HepG2 (cell line): ENCODE results near the gene VSNL1. TPM values are rescaled to one million over a fixed set of nuclear protein-coding genes. Genes with fewer than 3 reads are reported as not detected.

Experiments
- BRD4 ChIP-seq: sonication (generic); formaldehyde crosslinking; IDR thresholded peaks from 2 replicates; pipeline ENCODE4 v1.4.0; 2020; ENCODE audit warnings: missing genetic modification reagents
- HMG20B ChIP-seq: conservative IDR thresholded peaks from 2 replicates; pipeline ENCODE4 v1.6.1; 2016; ENCODE audit warnings: missing genetic modification reagents, missing compliant biosample characterization
- HMGXB3 ChIP-seq: sonication (generic); formaldehyde crosslinking; IDR thresholded peaks from 2 replicates; pipeline ENCODE4 v1.4.0; 2020; ENCODE audit warnings: missing genetic modification reagents, borderline replicate concordance
- HOXA5 ChIP-seq: sonication (generic); formaldehyde crosslinking; IDR thresholded peaks from 2 replicates; pipeline ENCODE4 v1.4.0; 2020; ENCODE audit warnings: missing genetic modification reagents
- HOXD1 ChIP-seq: sonication (generic); formaldehyde crosslinking; IDR thresholded peaks from 2 replicates; pipeline ENCODE4 v1.5.0; 2020; ENCODE audit warnings: missing genetic modification reagents
- KIAA2018 ChIP-seq: sonication (generic); formaldehyde crosslinking; IDR thresholded peaks from 2 replicates; pipeline ENCODE4 v1.5.0; 2020; ENCODE audit warnings: mild to moderate bottlenecking, missing genetic modification reagents, borderline replicate concordance
- NR2F1 ChIP-seq, 2 experiments: fragments of 450-650 bp in 1 of 2; formaldehyde crosslinking in 1 of 2; IDR thresholded peaks; 2 replicates each; pipeline versions ENCODE4 v1.5.0 to v1.6.1; 2016 to 2020; ENCODE audit warnings: mild to moderate bottlenecking in 1 of 2, missing compliant biosample characterization in 1 of 2, missing genetic modification reagents in 1 of 2, moderate library complexity in 1 of 2
- POGZ ChIP-seq: sonication (generic); formaldehyde crosslinking; IDR thresholded peaks from 2 replicates; pipeline ENCODE4 v1.4.0; 2020; ENCODE audit warnings: mild to moderate bottlenecking, missing genetic modification reagents
- SNAI1 ChIP-seq: sonication (generic); formaldehyde crosslinking; IDR thresholded peaks from 2 replicates; pipeline ENCODE4 v1.5.0; 2020; ENCODE audit warnings: mild to moderate bottlenecking, missing genetic modification reagents, borderline replicate concordance
- ZBTB1 ChIP-seq: sonication (generic); formaldehyde crosslinking; IDR thresholded peaks from 2 replicates; pipeline ENCODE4 v1.4.0; 2020; ENCODE audit warnings: missing genetic modification reagents, borderline replicate concordance
- ZMYM3 ChIP-seq: sonication (generic); formaldehyde crosslinking; IDR thresholded peaks from 2 replicates; pipeline ENCODE4 v1.5.1; 2020; ENCODE audit warnings: mild to moderate bottlenecking, missing genetic modification reagents
- ZNF121 ChIP-seq: sonication (generic); formaldehyde crosslinking; IDR thresholded peaks from 2 replicates; pipeline ENCODE4 v1.5.0; 2020; ENCODE audit warnings: mild to moderate bottlenecking, missing genetic modification reagents
- ZNF382 ChIP-seq: sonication (generic); formaldehyde crosslinking; IDR thresholded peaks from 2 replicates; pipeline ENCODE4 v1.5.0; 2020; ENCODE audit warnings: missing genetic modification reagents, mild to moderate bottlenecking, borderline replicate concordance
- ZNF558 ChIP-seq: sonication (generic); formaldehyde crosslinking; IDR thresholded peaks from 2 replicates; pipeline ENCODE4 v1.9.0; 2022; ENCODE audit warnings: mild to moderate bottlenecking, missing genetic modification reagents, borderline replicate concordance
- polyA plus RNA-seq, 8 experiments: library from polyadenylated mRNA; depleted of rRNA in 3 of 8; stranded (reverse) in 7 of 8; unstranded in 1 of 8; fragments of >200 nt; fragmentation: Illumina TruSeq in 4 of 8; extraction: Trizol in 4 of 8; gene quantifications; 2 replicates each; pipeline versions ENCODE4 v1.2.1 to v1.2.3, GENCODE V29; 2011 to 2016; ENCODE audit warnings: low read depth in 4 of 8, missing spikeins in 1 of 8, mixed read lengths in 1 of 8; ENCODE audit not compliant: insufficient read depth in 1 of 8
- total RNA-seq, 5 experiments: library from RNA; depleted of rRNA; stranded (reverse); fragments of >200 nt; fragmentation: Illumina TruSeq; extraction: Trizol; gene quantifications; 2 replicates each; pipeline ENCODE4 v1.2.3, GENCODE V29; 2016; ENCODE audit warnings: low read depth in 1 of 5

VSNL1 gene
- total and polyA plus RNA-seq, 2 of the 13 experiments (the other 11 are each of a cell fraction or from before 2014, with no cell fraction given) = 63.2 to 95.9 TPM

- TF ChIP-seq HOXD1 (CRISPR knock-in tag) (0 out of 2 replicates have a peak, but pooled peaks have one; percentile 92), ZBTB1 (no peak), HMGXB3 (CRISPR knock-in tag) (no peak), SNAI1 (CRISPR knock-in tag) (no peak), POGZ (CRISPR knock-in tag) (peak; percentile 94), KIAA2018 (peak; percentile 95), ZNF382 (no peak), ZNF121 (CRISPR knock-in tag) (peak; percentile 84; the same call in 1 of the 2 replicates), NR2F1 (CRISPR knock-in tag; IDR thresholded peaks at IDR 0.05) (peak in 1 of 2 experiments; percentile 42; a peak in 1 of 4 replicates), HOXA5 (CRISPR knock-in tag) (peak; percentile 98), ZNF558 (CRISPR knock-in tag) (no peak; the same call in 1 of the 2 replicates), BRD4 (peak; percentile 99), ZMYM3 (CRISPR knock-in tag) (peak; percentile 34; the same call in 1 of the 2 replicates), HMG20B (peak; percentile 78)
These were observed 1.5 kb upstream of the VSNL1 start (continued) for GRCh38 chr2:17538844-17539554.
